GM21737 (cell line): ENCODE measurements around the gene PRDM16.
"Not testable (repeated sequence)": the region's sequence is repeated elsewhere in the genome, so short reads cannot be mapped to it uniquely, and the experiment has no call there.

ENCODE experiments used
- ATAC-seq: cut with Tn5 transposase; IDR thresholded peaks from one replicate; pipeline ENCODE4 v1.9.1; 2021; ENCODE audit warnings: mild to moderate bottlenecking, moderate library complexity; ENCODE audit not compliant: unreplicated experiment

Gene PRDM16

DNA sequence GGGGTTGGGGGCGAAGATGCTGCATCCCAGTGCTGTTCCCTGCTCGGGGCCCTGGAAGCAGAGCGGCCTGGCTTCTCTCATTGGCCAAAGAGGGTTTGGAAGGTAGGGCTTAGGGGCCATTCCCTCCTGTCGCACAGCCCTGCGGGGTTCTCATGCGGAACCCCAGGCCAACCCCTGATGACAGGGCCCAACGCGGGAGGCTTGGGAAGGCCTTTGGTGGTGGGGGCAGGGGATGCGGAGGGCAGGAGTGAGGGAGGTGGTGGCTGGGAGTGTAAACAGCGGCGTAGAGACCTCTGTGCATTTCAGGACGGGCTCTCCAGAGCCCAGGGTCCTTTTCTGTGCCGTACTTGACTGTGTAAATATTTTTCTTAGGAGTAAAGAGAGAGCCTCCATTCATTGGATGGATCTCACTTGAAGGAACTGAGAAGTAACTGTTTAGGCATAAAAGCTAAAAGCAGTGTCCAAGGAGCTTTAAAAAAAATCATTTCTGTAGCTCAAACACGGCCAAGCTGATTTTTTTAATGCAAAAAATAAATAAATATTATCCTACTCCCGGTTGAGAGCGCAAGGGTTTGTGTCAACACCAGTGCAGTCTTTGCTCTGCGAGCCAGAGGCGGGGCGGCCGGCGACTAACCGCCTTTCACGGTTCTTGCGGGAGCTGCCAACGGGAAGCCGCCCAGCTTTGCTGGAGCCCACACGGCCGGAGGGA is 169.1 kb downstream of the PRDM16 start:
- ATAC-seq = no peak

DNA sequence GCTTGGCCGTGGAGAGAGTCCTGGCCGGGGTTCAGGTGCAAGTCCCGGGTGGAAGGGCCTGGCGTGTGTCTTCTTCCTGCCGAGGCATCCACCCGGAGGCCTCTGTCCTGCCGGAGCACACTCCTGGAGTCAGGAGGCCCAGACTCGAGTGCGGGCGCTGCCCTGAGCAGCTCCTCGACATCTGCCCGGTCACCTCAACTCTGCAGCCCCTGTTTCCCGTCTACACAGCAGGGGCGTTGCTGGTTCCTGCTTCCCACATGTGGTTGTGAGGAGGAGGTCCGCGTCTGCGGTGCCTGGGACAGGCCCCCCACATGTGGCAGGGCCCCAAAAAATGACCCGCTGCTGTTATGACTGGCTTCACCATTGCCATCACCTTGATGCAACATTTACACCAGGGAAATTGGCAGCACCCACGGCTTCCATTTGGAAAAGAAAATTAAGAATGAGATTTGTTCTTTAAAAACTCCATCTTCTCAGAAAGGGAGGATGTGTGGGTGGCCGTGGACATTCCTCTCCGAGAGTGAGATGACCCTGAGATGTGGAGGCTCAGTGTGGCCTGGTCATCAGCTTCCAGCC is 169.8 kb downstream of the PRDM16 start:
- no peak for ATAC-seq

DNA sequence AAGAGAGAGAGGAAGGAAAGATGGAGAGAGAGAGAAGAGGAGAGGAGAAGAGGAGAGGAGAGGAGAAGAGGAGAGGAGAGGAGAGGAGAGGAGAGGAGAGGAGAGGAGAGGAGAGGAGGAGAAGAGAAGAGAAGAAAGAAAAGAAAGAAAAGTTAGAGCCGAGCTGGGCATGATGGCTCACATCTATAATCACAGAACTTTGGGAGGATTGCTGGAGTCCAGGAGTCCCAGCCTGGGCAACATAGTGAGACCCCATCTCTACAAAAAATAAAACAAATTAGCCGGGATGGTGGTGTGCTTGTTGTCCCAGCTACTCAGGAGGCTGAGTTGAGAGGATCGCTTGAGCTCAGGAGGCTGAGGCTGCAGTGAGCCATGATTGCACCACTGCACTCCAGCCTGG is 171.0 kb downstream of the PRDM16 start:
- not testable (repeated sequence) for ATAC-seq

DNA sequence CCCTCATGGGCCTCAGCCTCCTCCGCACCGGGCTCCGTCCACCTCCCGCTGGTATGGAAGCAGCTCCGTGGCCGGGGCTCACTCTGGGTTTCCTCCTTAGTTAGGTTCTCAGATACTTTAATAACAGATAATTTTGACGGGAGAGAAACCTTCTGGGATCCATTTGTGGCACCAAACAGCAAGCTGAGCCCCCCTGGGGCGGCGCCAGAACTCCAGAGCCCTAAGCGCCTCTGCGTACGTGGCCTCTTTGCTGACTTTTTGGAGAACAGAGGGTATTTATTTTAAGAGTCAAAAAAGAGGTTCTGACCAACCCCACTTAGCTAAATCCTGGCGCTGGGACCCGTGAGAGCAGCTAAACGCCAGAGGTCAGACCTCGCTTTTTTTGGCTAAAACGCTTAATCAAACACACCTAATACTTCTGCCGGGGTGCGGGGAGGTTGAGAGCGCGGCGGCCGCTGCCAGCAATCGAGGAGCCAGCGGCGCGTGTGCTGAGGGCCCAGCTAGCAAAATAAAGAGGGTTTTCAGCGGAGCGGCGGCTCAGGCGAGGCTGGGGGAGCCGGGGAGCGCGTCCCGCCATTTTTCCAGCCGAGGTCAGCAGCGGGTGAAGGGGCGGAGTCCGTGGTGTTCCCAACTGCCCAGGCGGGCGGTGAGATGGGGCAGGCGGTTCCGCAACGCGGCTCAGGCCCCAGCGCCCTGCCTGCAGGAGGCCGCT is 171.7 kb downstream of the PRDM16 start:
- no peak for ATAC-seq

DNA sequence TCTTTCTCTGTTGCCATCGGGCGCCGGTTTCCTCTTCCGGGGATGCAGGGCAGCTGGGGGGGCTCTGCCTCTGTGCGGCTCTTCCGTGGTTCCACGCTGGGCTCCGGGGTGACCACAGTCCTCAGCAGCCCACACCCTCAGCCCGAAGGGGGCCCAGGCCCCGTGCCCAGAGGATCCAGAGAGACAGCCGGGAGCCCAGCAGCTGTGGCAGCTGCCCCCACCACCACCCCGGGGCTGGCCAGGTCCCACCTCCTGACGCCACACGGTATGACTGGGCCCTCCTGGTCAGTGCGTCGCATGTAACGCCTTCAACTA is 172.2 kb downstream of the PRDM16 start:
- ATAC-seq = no peak

DNA sequence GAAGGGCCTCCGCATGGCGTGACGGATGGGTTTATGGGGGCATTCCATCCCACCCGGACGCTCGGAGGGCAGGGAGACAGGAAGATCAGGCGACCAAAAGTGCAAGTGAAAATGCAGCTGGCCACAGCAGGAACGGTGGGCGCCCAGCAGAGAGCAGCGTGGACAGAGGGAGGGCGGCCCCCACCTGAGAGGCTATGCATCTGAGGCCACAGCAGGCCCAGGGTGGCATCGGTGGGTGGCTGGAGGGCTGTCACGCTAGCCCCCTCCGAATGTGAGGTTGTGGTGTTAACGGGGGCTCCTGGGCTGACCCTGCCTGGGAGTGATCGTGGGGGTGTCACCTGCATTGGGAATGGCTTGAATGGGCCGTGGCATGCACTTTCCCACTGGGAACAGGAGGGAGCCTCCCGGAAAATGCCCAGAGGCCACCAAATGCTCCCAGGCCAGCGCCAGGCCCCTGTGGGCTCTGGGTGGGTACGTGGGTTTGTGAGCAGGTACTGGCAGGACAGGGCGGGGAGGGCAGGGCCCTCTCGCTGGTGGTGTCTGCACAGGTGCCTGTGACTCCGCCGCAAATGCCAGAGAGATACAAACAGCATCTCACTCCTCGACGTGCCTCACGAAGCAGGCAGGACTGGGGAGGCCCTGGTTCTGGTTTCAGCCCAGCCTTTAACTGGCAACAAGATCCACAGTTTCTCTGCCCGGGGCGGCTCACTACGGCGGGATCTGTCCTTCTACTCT is 172.8 kb downstream of the PRDM16 start:
- ATAC-seq = no peak

DNA sequence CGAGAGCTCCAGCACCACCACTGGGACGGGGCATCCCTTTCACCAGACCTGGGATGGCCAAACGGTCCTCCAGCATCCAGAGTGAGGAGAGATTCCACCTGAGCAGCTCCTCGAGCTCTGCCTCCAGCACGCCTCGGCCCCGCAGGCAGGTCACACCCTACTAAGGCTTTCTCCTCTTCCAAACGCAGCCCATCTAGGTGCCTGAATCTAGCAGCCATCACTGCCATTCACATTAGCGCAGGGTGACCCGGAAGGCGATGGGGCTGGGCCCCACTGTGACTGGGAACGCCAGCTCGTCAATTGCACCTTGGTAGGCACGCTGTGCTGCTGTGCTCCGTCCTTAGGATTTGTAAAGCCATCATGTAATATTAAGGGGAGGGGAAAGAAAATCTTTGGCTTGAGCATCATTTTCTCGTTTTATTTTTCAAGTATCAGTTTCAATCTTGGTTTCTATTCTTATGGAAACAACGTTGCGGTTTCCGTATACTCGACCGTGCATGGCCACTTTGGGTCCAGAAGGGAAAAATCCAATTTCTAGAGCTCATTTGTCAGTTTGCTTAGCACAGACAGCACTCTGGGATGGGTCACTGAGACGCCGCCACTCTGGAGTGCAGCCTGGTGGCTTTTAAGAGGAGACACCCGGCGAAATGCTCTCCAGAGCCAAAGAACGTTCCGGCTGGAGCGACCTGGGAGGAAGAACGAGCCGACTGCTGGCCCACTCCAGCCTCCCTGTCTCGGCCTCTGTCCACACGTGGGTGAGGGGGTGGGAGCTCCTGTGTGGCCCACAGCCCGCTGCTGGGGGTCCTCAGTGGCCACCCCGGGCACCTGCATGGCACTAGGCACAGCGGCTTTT is 173.6 kb downstream of the PRDM16 start:
- ATAC-seq = no peak

DNA sequence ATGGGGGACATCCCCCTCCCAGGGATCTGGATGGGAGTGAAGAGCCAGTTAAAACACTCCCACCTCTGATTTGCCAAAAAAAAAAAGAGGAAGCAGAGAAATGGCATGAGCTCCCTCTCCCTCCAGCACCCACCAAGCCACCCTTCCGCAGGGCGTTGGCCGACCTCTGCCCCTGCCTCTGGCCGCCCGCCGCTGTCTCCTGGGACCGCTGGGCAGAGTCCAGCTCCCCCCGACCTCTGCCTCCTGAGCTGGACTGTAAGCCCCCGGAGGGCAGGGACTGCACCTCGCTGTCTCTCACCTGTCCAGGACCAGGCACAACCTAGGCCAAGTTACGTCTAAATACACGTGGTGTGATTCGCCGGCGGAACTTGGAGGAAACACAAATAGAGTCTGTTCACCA is 174.3 kb downstream of the PRDM16 start:
- ATAC-seq = no peak

DNA sequence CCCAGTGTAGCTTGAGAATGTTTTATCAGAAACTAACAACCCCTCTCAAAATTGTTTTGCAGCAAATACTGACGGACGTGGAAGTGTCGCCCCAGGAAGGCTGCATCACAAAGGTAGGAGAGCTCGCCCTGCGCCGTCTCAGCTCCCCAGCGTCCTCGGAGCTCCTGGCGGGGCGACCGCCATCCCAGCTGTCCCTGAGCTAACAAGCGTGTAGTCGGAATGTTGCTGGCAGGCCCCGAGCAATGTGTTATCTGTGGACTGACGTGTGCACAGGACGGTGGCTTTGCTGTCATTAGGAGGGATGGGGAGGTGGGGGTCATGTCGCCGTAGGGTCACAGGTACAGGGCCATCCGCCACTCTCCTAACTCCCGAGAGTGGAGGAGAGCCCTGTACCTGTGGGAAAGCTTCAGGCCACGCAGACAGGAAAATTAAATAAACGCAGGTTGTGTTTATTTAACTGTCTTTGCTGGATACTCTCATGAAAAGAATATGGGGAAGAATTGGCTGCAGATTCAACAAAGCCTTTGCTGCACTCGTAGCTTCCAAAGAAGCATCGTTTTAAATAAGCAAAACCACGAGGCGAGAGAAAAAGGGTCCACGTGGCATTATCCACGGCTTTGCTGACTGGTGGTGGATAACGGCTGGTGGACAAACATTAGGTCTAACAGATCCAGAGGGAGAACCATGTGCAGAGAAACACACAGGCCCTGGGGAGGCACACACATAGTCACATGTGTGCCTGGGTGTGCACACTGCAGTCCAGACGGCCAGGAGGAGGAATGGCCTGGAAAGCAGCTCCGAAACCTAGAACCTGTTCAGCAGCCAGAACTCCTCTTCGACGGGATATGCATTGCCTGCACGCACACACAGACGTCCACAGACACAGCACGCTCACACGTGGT is 175.3 kb downstream of the PRDM16 start:
- ATAC-seq = no peak

DNA sequence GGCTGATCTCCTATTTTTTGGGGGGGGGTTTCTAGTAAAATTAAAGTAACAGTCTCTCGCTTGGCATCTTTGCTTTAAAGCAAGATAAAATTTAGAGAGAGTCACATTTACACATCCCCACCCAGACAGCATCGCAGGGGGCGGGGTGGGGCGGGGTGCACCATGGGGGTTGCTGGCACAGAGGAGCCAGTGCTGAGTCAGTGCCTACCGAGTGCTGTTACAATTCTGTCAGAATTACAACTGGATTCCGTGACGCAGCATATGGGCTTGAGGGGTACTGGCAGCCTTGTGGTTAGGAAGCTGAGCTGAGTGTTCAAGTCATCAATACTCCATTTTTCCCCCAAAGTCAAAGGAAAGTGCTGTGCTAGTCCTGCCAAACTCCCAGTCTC is 175.9 kb downstream of the PRDM16 start:
- no peak for ATAC-seq

DNA sequence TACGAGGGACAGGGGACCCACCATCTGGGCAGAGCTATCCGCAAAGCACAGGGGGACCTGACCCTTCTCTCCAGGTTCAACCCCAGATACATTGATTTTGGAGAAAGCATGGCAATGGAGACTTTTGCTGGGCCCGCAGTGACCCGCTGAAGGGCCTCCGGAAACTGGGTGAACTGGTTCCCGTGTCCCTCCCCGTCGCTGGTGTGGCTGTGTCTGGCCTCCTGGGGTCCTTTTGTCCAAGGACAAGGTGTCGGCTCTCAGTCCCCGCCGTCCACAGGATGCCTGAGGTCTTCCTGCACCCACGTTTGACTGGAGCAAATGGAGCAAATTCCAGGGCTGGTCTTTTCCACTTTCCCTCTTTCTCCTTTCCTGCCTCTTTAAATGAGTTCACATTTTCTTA is 176.3 kb downstream of the PRDM16 start:
- ATAC-seq = no peak

DNA sequence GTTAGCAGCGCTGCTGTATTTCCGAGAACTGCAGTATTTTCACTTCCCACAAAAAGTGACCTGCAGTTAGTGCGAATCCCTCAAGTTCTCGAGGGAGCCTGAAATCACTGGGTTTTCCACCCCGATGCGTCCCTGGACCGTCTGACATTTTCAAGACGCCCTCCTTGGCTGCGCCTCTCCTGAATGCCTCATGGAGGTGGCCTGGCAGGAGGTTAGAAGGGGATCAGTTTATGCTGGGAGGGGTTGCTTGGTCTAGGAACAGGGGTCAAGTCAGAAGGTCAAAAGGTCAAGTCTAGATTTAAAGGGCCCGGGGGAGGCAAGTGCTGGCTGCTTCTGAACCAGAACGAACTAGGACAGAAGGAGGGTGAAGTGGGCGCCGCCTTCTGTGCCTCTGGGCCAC is 176.8 kb downstream of the PRDM16 start:
- no peak for ATAC-seq

DNA sequence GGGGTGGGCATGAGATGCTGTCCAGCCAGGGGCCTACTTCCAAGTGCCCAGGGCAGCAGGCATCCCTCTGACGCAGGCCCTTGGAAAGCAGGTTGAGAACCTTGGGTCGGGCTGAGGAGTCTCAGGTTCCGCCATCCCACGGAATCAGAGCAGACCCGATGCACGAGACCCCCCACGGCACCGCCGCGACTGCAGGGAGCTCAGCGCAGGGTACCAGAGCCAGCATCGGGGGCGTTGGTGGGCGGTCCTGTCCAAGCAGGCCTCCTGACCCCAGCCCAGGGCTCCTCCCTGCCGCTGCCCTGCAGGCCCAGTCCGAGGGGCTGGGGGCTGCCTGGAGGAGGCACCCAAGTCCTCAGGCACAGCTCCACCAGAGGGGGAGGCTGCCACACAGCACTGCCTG is 177.2 kb downstream of the PRDM16 start:
- no peak for ATAC-seq

DNA sequence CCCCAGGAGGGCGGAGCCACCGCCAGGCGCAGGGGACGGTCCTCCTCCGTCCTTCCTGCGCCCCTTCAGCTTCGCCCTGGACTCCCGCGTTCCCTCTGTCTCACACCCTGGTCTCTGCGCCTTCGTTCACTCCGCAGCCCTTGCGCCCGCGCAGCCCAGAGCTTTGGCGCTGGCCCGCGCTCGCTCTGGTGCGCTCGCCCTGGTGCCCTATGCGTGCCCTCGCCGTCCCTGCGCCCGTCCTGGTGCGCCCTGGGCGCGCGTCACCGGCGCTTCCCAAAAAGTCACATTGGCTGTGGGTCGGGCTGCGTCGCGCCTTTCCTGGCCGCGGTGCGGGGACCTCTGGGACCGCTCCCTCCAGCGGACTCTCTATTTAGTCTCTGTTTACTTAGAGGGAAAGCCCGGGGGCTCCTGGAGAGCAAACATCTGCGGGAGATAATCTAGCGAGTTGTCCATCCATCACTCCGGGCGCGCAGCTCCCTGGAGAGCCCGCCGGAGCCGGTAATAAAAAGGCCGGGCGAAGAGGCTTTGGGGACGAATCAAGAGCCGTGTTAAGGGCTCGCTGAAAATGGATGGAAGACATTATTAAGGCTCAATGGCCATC is 178.6 kb downstream of the PRDM16 start:
- ATAC-seq = no peak

DNA sequence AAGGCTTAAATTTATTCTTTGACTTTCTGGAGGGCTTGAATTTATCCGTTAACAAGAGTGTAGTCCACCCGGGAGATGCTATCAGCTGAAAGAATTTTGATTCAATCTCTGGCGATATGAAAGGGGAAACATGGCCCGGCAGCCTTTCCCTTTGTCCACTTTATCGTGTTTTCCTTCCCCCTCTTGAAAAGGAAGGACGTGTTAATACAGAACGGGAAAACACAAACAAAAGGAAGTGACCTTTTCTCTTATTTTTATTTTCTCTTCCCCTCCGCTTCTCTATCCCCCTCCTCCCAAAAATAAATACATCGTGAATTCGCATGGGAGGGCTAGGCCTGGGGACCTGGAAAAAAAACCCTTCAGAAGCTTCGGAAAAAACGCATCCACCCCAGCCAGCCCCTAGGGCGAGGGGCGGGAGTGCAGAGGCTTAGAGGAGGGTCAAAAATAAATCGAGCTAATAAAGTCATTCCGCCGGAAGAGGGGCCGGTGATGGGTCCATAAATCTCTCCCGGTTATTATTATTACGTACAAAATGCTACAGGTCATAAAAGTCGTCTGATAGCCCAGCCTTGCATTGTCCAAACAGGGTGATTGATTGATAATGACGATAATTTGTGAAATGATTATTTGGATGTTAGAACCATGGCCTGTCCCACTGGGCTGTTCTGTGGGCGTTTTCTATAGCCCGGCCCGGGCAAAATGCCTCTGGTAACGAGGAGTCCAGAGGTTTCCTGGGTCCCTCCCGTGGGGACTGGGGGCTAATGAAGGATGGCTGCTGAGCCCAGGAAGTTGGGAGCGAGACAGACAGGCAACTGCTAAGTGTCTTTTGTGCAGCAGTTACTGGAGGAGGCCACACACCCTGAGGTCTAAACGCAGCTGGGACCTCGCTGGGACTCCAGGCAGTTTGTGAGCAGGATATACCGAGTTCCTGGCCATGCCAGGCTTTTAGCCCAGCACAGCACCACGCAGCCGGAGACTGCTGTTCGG is 179.4 kb downstream of the PRDM16 start:
- no peak for ATAC-seq

DNA sequence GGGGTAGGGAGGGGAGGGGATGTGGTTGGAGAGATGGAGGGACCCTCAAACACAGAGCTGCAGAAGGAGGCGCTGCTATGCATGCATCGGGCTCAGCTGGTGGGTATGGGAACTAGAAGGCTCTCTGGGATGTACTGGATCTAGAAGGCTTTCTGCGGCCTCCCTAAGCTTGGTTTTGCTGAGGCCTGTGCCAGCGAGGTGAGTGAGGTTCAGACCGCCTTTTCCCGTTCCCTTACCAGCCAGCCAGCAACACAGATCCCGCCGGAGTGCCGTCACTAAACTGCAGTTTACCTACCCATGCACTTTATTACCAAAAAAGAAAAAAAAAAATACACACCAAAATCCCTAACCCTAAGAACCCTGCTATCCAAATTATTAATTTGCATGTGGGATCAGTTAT is 180.2 kb downstream of the PRDM16 start:
- ATAC-seq = no peak

DNA sequence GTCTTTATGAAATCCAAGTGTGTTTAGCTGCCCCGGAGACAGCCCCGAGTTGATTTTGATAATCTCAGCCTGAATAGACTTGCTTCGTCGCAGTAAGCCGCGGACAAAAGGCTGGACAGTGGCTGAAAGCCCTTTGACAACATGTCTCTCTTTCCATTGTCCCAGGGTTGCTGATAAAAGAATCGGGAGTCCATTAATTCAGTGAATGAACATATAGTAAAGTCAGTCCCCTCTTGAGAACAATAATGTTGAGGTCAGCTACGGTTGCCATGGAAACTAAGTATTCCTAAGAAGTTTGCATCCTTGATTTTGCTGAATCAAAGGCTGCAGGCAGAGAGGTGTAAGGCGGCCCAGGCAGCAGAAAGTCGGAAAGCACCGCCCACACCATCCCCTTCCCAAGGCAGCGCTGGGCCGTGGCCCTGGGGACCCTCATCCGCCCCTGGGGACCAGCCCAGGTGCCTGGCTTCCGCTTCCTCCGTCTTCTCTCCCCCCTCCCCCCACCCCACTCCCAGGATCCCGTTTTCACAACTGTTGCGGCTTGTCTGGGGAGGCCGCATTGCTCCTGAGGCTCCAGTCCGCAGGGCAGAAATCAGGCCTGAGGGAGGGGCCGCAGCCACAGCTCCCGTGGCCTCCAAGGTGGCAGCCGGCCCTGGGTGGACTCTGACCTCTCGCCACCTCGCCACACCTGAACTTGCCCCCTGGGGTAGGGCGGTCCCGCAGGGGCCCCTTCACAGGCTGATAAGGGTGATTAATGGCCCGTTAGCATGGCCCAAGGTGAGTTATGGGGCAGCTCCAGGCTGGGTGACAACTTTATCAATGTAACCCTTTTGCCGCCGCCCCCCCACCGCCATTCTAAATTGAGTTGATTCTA is 180.9 kb downstream of the PRDM16 start:
- ATAC-seq = no peak
